ENCODE measurements around the gene TEX48.

Gene TEX48

DNA sequence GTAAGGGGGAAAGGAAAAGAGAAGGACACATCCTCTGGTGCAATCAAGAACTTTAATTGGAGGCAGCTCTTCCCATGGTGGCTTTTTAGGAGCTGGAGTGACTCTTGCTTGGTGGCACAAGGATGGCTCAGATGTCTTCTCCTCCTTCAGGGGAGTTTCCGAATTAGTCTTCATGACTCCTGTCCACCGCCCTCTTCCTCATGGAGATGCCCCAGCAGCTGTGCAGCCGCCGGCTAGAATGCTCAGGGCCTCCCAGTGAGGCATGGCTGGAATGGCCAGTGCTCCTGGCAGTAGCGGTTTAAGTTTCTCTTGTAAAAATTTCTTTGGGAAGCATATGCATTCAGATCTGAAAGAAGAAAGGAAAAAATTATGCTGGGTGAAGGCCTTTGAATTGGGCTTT is 15.6 kb downstream of the TEX48 start:
- no peak for FAIRE-seq

DNA sequence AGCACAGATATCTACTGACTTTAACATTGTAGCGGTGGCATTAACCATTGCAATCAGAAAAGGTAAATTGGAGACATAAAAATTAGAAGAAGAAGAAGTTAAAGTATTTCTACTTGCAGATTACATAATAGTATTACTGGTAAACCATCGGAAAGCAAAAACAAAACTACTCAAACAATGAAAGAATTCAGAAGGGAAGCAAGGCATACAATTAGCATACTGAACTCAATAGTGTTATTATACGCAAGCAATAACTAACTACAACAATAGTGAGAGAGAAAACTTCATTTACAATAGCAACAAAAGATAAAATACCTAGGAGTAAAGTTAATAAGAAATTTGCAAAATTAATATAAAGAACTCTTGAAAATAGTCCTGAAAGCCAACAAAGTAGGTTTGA is 17.8 kb downstream of the TEX48 start:
- no peak for FAIRE-seq

DNA sequence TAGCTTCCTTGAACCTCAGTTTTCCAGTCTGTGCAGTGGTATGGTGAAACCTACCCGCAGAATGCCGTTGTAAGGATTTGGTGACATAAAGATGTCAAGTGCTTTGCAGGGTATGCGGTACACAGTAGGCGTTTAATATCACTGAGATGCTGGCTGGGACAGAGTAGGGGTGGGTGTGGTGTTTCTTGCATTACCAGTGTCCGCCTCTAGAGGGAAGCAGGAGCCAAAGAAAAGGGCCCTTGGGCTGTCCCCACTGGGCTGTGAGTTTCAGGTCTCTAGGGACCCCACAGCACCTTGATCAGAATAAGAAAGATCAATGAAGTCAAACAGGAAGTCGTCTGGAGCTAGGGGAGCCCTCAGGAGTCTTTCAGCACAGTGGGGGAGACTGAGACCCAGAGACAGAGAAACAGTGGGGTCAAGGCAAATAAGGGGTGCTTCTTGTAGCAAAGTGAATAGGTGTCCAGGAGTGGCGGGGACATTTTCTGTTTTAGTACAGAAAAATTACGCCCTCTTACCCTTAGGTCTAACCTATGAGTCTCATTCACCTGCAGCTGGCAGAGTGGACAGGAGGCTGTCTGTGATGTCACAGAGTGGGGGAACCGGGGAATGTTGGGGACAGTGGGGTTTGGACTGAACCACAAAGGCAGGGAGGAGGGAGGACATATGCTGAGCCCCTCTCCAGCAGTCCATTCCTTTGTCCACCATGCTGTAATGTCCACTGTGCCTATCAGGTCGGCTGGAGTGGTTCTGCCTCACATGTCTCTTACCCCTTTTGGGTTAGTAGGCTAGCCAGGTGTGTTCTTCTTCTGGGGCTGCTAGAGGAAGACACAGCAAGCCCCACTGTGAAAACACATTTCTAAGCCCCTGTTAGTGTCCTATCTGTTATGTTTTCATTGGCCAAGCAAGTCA is 19.7 kb downstream of the TEX48 start:
- no peak for FAIRE-seq

GRCh38 chr9:114657705-114658104 is 24.3 kb downstream of the TEX48 start, which contains the start of gene TEX53:
Gene TEX53, minus strand, starts transcription at chr9:114657805. Its CDS starts 31 bp downstream, at chr9:114657774.
- FAIRE-seq, result no peak

GRCh38 chr9:114656301-114656700 is 25.7 kb downstream of the TEX48 start:
- FAIRE-seq, result no peak

DNA sequence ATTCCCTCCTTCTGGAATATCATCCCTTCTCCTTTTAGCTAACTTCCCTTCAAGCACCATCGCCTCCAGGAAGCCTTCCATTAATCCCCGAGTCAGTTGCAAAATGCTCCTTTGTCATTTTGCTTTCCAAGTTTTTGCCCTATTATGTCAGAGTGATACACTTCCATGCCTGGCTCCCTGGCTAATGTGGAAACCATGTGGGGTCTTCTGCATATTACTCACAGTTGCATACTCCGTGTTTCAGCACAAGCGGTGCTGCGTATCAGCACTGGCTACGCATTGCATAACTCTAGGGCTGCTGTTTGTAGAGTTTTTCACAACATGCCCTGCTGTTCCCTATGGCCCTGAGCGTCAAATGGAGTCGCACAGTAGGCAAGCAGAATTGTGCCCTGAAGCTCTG is 26.3 kb downstream of the TEX48 start:
- FAIRE-seq, result no peak

DNA sequence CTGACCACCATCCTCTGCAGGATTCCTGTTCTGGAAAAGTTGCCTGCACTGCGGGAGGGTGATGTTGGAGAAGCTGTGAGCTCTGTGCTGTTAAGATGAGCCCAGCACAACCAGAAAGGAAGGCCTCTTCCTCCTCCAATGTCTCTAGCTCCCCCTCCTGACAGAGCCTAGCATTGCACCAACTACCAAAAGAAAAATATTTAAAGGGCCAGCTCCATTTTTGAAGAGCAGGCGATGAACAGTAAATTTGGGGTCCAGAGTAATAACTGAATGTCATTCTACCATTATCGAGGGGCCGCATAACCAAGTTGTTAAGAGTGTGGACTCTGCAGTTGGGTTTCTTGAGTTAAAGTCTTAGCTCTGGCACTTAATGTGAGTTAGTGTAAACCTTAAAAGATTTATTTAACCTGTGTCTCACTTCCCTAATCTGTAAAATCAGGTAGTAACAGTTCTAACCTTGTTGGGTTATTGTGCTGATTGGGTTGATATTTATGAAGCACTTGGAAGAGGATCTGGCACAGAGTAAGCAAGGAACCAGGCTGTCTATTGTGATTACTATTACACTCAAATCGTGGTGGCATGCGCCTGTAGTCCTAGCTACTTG is 28.3 kb downstream of the TEX48 start:
- FAIRE-seq, result no peak

GRCh38 chr9:114652776-114653555 is 29.0 kb downstream of the TEX48 start:
- FAIRE-seq, result no peak

- no peak for FAIRE-seq
These were observed 38.1 kb downstream of the TEX48 start for GRCh38 chr9:114643896-114644295.

DNA sequence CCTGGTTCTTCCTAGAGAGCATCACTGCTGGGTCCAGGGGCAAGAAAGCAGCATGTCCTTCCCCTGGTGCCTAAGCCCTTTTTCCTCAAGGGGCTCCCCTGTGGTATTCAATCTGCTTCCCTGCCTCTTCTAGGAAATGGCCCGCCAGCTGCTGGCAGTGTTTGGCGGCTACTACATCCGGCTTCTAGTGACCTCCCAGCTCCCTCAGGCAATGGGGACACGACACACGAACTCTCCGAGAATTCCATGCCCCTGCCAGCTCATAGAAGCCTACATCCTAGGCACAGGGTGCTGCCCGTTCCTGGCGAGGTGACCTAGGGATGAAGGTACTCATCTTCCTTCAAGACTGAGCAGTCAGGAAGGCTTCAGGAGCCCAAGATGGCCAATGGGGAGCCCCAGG is 39.0 kb downstream of the TEX48 start:
- FAIRE-seq, result no peak

DNA sequence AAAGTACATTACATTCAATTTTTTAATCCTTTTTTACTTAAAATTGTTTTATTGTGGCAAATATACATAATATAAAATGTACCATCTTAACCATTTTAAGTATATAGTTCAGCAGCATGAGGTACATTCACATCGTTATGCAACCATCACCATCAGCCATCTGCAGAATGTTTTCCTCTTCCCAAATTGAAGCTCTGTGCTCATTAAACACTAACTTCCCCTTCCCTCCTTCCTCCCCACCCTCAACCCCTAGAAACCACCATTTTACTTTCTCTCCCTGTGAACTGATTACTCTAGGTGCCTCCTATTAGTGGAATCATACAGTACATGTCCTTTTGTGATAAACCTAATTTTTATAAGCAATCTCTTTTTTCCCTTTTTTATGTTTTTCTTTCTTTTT is 40.0 kb downstream of the TEX48 start:
- no peak for FAIRE-seq

GRCh38 chr9:114638404-114638803 is 43.6 kb downstream of the TEX48 start:
- FAIRE-seq, result no peak

DNA sequence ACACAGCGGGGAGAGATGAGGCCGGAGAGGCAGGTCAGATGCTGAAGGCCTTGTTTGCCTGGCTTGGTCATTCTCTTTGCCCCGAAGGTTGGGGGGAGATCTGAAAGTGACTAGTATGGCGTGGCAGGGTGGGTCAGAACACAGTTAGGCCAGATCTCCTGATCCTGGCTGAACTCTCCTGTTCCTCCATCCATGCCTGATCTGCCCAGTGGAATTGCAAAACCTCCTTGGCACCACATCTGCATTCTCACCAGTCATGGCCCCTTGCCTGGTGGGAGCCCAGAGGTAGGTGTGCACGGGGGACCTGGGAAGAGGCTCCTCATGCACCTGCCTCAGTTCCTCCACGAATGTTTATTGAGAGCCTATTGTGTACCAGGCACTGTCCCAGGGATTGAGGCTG is 47.6 kb downstream of the TEX48 start:
- no peak for FAIRE-seq

- FAIRE-seq, result no peak
These were observed 48.4 kb downstream of the TEX48 start for GRCh38 chr9:114633438-114634089.

DNA sequence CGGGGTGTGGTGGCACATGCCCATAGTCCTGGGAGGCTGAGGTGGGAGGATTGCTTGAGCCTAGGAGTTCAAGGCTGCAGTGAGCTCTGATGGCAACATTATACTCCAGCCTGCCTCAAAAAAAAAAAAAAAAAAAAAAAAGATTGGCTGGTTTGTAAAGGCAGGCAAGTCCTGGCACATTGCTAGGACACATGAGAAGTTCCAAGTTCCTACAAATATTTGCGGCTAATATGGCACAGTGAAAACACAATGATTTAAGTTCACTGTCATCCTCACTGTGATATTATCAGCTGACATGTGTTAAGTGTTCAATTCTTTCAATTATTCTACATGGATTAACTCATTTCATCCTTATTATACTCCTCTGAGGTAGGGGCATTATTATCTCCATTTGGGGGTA is 50.8 kb downstream of the TEX48 start:
- no peak for FAIRE-seq

GRCh38 chr9:114629563-114630090 is 52.4 kb downstream of the TEX48 start:
- FAIRE-seq, result no peak

DNA sequence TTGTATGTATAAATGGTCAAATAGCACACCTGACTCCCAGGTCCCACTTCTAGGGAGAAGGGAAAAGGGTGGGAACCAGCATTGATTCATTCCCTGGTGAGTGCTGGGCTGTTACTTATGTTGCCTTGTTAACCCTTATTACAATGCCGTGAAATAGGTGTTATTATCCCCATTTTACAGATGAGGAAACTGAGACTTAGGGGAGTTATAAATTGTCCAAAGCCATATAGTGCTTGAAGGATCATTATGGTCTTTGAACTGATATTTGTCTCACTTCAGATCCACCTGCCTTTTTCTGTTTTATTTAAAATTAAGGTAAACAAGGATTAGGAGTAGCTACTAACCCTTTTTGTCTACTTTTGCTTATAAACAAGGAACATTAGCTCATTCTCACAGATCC is 54.4 kb downstream of the TEX48 start:
- no peak for FAIRE-seq

- no peak for FAIRE-seq
These were observed 55.5 kb downstream of the TEX48 start for GRCh38 chr9:114626415-114627020.

GRCh38 chr9:114624677-114625076 is 57.3 kb downstream of the TEX48 start:
- FAIRE-seq, result no peak

- no peak for FAIRE-seq
These were observed 59.9 kb downstream of the TEX48 start for GRCh38 chr9:114621975-114622609.

- no peak for FAIRE-seq
These were observed 60.4 kb downstream of the TEX48 start for GRCh38 chr9:114621561-114621960.

Measured in islet of Langerhans (tissue), 1 donor.